ENCODE measurements around the gene TOR4A.
"Not testable (repeated sequence)": the region's sequence is repeated elsewhere in the genome, so short reads cannot be mapped to it uniquely, and the experiment has no call there.

The TOR4A gene

GRCh38 chr9:137318602-137319001 is 41.1 kb downstream of the TOR4A start:
- DNase-seq (ENCODE audit: low read depth): no peak

- DNase-seq (ENCODE audit: low read depth): no peak
These were observed 41.6 kb downstream of the TOR4A start for GRCh38 chr9:137319011-137319738.

GRCh38 chr9:137319739-137320551 is 42.4 kb downstream of the TOR4A start:
- no peak for DNase-seq (ENCODE audit: low read depth)

GRCh38 chr9:137320555-137321384 is 43.2 kb downstream of the TOR4A start:
- DNase-seq (ENCODE audit: low read depth): no peak

GRCh38 chr9:137321726-137322361 is 44.3 kb downstream of the TOR4A start:
- DNase-seq (ENCODE audit: low read depth): no peak

- DNase-seq (ENCODE audit: low read depth): no peak
These were observed 46.2 kb downstream of the TOR4A start for GRCh38 chr9:137323531-137324331.

- no peak for DNase-seq (ENCODE audit: low read depth)
These were observed 47.6 kb downstream of the TOR4A start for GRCh38 chr9:137325124-137325523.

GRCh38 chr9:137325799-137326198 is 48.3 kb downstream of the TOR4A start:
- no peak for DNase-seq (ENCODE audit: low read depth)

GRCh38 chr9:137326445-137327065 is 49.0 kb downstream of the TOR4A start:
- DNase-seq (ENCODE audit: low read depth): no peak

GRCh38 chr9:137327641-137328550 is 50.4 kb downstream of the TOR4A start:
- not testable (repeated sequence) for DNase-seq (ENCODE audit: low read depth)

GRCh38 chr9:137329590-137329989 is 52.1 kb downstream of the TOR4A start:
- DNase-seq (ENCODE audit: low read depth): not testable (repeated sequence)

- no peak for DNase-seq (ENCODE audit: low read depth)
These were observed 53.2 kb downstream of the TOR4A start for GRCh38 chr9:137330689-137331088.

GRCh38 chr9:137331929-137332328 is 54.4 kb downstream of the TOR4A start:
- no peak for DNase-seq (ENCODE audit: low read depth)

Measured in T follicular helper cell (primary cell).